Small intestine (tissue), 7 donors: ENCODE results near the gene SH2D1B. TPM values are rescaled to one million over a fixed set of nuclear protein-coding genes. Genes with fewer than 3 reads are reported as not detected.
A peak's percentile ranks its signal among the peaks of the same experiment; 100 is the strongest.

ENCODE experiments used
- DNase-seq, 2 donors: peaks; one replicate each; pipeline versions ENCODE4 v3.0.0 to v3.0.0-alpha.2; 2013
- FAIRE-seq: peaks from 2 replicates; lab custom pipeline; 2012; peaks lifted over from hg19 to GRCh38; lab: Jason Lieb, UNC
- H3K27ac ChIP-seq, 3 donors: one replicate each; pipeline ENCODE4 v1.5.1; 2013; ENCODE audit warnings: low read length in 2 of 3, mild to moderate bottlenecking in 2 of 3, control low read depth in 1 of 3, inconsistent platforms in 1 of 3, low read depth in 1 of 3, moderate library complexity in 1 of 3
- H3K27me3 ChIP-seq, 3 donors: one replicate each; pipeline ENCODE4 v1.6.1; 2013; ENCODE audit warnings: low read length in 3 of 3, inconsistent platforms in 1 of 3; ENCODE audit not compliant: control insufficient read depth in 3 of 3, insufficient read depth in 3 of 3
- H3K36me3 ChIP-seq, 3 donors: one replicate each; pipeline ENCODE4 v1.6.1; 2013; ENCODE audit warnings: low read length in 3 of 3, inconsistent platforms in 1 of 3, low read depth in 1 of 3, mild to moderate bottlenecking in 1 of 3, moderate library complexity in 1 of 3; ENCODE audit not compliant: control insufficient read depth in 3 of 3, insufficient read depth in 2 of 3
- H3K4me1 ChIP-seq, 3 donors: one replicate each; pipeline ENCODE4 v1.6.1; 2013; ENCODE audit warnings: low read length in 2 of 3, inconsistent platforms in 1 of 3, low read depth in 1 of 3, mild to moderate bottlenecking in 1 of 3, moderate library complexity in 1 of 3; ENCODE audit not compliant: control insufficient read depth in 3 of 3, insufficient read depth in 2 of 3
- H3K4me3 ChIP-seq, 3 donors: one replicate each; pipeline ENCODE4 v1.5.1; 2013; ENCODE audit warnings: low read length in 3 of 3, control low read depth in 1 of 3, inconsistent platforms in 1 of 3, low read depth in 1 of 3, mild to moderate bottlenecking in 1 of 3, moderate library complexity in 1 of 3
- H3K9me3 ChIP-seq, 2 donors: one replicate each; pipeline ENCODE4 v1.6.1; 2013; ENCODE audit warnings: low read depth in 1 of 2, low read length in 1 of 2; ENCODE audit not compliant: control insufficient read depth in 2 of 2, insufficient read depth in 1 of 2
- WGBS, 3 donors: extraction: QIAGEN DNeasy Blood & Tissue Kit; methylation state at CpG; one replicate each; pipeline ENCODE4 v1.1.7; 2013; 5-methylcytosine and 5-hydroxymethylcytosine counted together
- polyA plus RNA-seq, 4 donors: library from polyadenylated mRNA; stranded (reverse) in 3 of 4; unstranded in 1 of 4; fragments of 200-250 nt in 3 of 4; fragments of 120-200 nt in 1 of 4; gene quantifications; one replicate each; pipeline versions ENCODE4 v1.2.1 to v1.2.3, GENCODE V29; 2013
- donor health status: healthy with polysubstance abuse.
- donor health status: control.
- donor health status: control.
- donor health status: Bipolar disorder and iron deficiency.
- donor health status: healthy.

The SH2D1B gene
- polyA plus RNA-seq, 4 donors = 0.33 to 2.0 (median 1.0) TPM

- Histone ChIP-seq H3K27ac (no peak overlapping the region), H3K9me3 (no peaks in the 10 kb centered on the region), H3K27me3 (no peaks in the 10 kb centered on the region), H3K4me1 (peaks cover 0 to 18% (median 4%) of the 10 kb centered on the region in 3 donors), H3K4me3 (no peak overlapping the region), H3K36me3 (peaks cover 0 to 35% (median 4%) of the 10 kb centered on the region in 3 donors)
- DNase-seq (no peak), FAIRE-seq (no peak)
- 83 to 90% (median 85%) methylated on average over 10 of the region's 10 CpGs for WGBS, 3 donors
Observed at GRCh38 chr1:162367772-162368171, 44.2 kb downstream of the SH2D1B start.

- Histone ChIP-seq H3K9me3 (no peaks in the 10 kb centered on the region), H3K27me3 (no peaks in the 10 kb centered on the region), H3K4me1 (peaks cover 0 to 11% (median 0%) of the 10 kb centered on the region in 3 donors), H3K36me3 (peaks cover 0 to 35% (median 4%) of the 10 kb centered on the region in 3 donors), H3K4me3 (peak overlapping the region in 2 of 3 donors; percentile 20 to 35), H3K27ac (no peak overlapping the region)
- 84 to 93% (median 88%) methylated on average over 33 to 36 of the region's 36 CpGs for WGBS, 3 donors
- FAIRE-seq (no peak), DNase-seq (peak in 1 of 2 donors; percentile 25)
Observed at GRCh38 chr1:162367073-162367472, 44.9 kb downstream of the SH2D1B start.

GRCh38 chr1:162366671-162367070 is 45.3 kb downstream of the SH2D1B start:
- H3K4me1 ChIP-seq = peaks cover 0 to 11% (median 0%) of the 10 kb centered on the region in 3 donors
- H3K27ac ChIP-seq = no peak overlapping the region
- no peak for FAIRE-seq
- H3K9me3 ChIP-seq = no peaks in the 10 kb centered on the region
- H3K4me3 ChIP-seq = peak overlapping the region in 2 of 3 donors; percentile 20 to 35
- peaks cover 0 to 35% (median 4%) of the 10 kb centered on the region in 3 donors for H3K36me3 ChIP-seq
- peak in 1 of 2 donors; percentile 25 for DNase-seq
- H3K27me3 ChIP-seq = no peaks in the 10 kb centered on the region
- 81 to 84% (median 81%) methylated on average over 9 of the region's 9 CpGs for WGBS, 3 donors

- Histone ChIP-seq H3K4me1 (peaks cover 0 to 11% (median 0%) of the 10 kb centered on the region in 3 donors), H3K36me3 (peaks cover 0 to 32% (median 4%) of the 10 kb centered on the region in 3 donors), H3K27me3 (no peaks in the 10 kb centered on the region), H3K4me3 (no peak overlapping the region), H3K9me3 (no peaks in the 10 kb centered on the region), H3K27ac (no peak overlapping the region)
- DNase-seq (no peak), FAIRE-seq (no peak)
- 70 to 75% (median 71%) methylated on average over 4 of the region's 4 CpGs for WGBS, 3 donors
Observed at GRCh38 chr1:162366149-162366548, 45.8 kb downstream of the SH2D1B start.

GRCh38 chr1:162365284-162366020 is 46.5 kb downstream of the SH2D1B start:
- Histone ChIP-seq H3K27me3 (no peaks in the 10 kb centered on the region), H3K9me3 (no peaks in the 10 kb centered on the region), H3K4me1 (peaks cover 0 to 11% (median 0%) of the 10 kb centered on the region in 3 donors), H3K36me3 (peaks cover 0 to 36% (median 4%) of the 10 kb centered on the region in 3 donors), H3K27ac (no peak overlapping the region), H3K4me3 (no peak overlapping the region)
- FAIRE-seq (no peak), DNase-seq (peak; percentile 17 to 51)
- 91 to 95% (median 95%) methylated on average over 10 of the region's 10 CpGs for WGBS, 3 donors

- Histone ChIP-seq H3K4me3 (no peak overlapping the region), H3K27me3 (no peaks in the 10 kb centered on the region), H3K36me3 (peaks cover 0 to 35% (median 6%) of the 10 kb centered on the region in 3 donors), H3K27ac (no peak overlapping the region), H3K9me3 (no peaks in the 10 kb centered on the region), H3K4me1 (peaks cover 0 to 11% (median 0%) of the 10 kb centered on the region in 3 donors)
- DNase-seq (no peak), FAIRE-seq (no peak)
- WGBS, 3 donors = 86 to 94% (median 89%) methylated on average over 1 of the region's 1 CpG
Observed at GRCh38 chr1:162364498-162364897, 47.4 kb downstream of the SH2D1B start.

GRCh38 chr1:162363823-162364222 is 48.1 kb downstream of the SH2D1B start:
- no peaks in the 10 kb centered on the region for H3K9me3 ChIP-seq
- H3K4me1 ChIP-seq = peaks cover 0 to 11% (median 0%) of the 10 kb centered on the region in 3 donors
- H3K27ac ChIP-seq = no peak overlapping the region
- 74 to 81% (median 81%) methylated on average over 3 of the region's 3 CpGs for WGBS, 3 donors
- peaks cover 0 to 33% (median 6%) of the 10 kb centered on the region in 3 donors for H3K36me3 ChIP-seq
- no peaks in the 10 kb centered on the region for H3K27me3 ChIP-seq
- H3K4me3 ChIP-seq = no peak overlapping the region
- no peak for DNase-seq
- no peak for FAIRE-seq

- Histone ChIP-seq H3K36me3 (peaks cover 0 to 24% (median 2%) of the 10 kb centered on the region in 3 donors), H3K27ac (no peak overlapping the region)
- no peak for DNase-seq
Observed at GRCh38 chr1:162361349-162361748, 50.6 kb downstream of the SH2D1B start.

More at GRCh38 chr1:162361349-162361748, 50.6 kb downstream of the SH2D1B start:
- no peaks in the 10 kb centered on the region for H3K27me3 ChIP-seq
- no peaks in the 10 kb centered on the region for H3K9me3 ChIP-seq
- WGBS, 3 donors = 87 to 91% (median 88%) methylated on average over 5 of the region's 5 CpGs
- no peak for FAIRE-seq
- H3K4me1 ChIP-seq = peaks cover 0 to 11% (median 0%) of the 10 kb centered on the region in 3 donors
- no peak overlapping the region for H3K4me3 ChIP-seq
